LNCAP (cell line): ENCODE measurements around the gene KRT6B.

Experiments used
- TF ChIP-seq, protein P1 (sequence below): fragments of 450-650 bp; IDR thresholded peaks from 2 replicates; pipeline ENCODE4 v1.5.1; 2017; ENCODE audit warnings: mild to moderate bottlenecking

KRT6B gene

DNA sequence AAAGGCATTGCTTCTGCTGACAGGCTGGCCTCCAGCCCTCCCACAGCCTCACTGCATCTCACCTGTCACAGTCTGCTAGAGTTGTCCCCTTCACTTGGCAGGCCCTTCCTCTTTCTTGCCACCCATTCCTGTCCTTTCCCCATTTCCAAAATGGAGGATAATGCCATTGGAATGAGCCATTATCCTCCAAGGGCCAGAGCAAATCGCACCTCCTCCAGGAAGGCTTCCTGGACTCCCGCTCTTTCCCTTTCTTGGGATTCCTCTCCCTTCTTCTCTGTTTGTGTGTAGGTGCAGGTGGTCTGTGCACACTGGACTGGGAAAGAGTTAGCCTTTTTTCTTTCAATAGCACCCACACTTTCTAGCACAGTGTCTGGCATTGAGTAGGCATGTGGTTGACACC lies 49.6 kb downstream of the KRT6B start:
- TF ChIP-seq, protein P1, sequence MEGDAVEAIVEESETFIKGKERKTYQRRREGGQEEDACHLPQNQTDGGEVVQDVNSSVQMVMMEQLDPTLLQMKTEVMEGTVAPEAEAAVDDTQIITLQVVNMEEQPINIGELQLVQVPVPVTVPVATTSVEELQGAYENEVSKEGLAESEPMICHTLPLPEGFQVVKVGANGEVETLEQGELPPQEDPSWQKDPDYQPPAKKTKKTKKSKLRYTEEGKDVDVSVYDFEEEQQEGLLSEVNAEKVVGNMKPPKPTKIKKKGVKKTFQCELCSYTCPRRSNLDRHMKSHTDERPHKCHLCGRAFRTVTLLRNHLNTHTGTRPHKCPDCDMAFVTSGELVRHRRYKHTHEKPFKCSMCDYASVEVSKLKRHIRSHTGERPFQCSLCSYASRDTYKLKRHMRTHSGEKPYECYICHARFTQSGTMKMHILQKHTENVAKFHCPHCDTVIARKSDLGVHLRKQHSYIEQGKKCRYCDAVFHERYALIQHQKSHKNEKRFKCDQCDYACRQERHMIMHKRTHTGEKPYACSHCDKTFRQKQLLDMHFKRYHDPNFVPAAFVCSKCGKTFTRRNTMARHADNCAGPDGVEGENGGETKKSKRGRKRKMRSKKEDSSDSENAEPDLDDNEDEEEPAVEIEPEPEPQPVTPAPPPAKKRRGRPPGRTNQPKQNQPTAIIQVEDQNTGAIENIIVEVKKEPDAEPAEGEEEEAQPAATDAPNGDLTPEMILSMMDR, result no peak

DNA sequence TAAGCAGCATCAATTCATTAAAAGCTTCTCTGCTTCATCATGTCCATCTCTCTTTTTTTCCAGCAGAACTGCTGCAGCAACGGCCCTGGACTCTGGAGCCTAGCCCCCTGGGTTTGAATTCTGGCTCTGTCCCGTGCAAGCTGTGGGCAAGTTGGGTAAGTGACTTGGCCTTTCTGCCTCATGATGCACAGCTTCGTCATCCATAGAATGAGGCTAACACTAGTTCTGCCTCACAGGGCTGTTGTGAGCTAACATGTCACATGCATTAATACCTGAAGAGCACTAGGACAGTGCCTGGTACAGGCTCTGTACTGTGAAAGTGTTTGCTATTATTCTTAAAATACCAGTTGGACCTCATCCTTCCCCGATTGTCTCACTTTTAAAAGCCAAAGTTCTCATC lies 50.0 kb downstream of the KRT6B start:
- TF ChIP-seq, protein P1, result no peak

DNA sequence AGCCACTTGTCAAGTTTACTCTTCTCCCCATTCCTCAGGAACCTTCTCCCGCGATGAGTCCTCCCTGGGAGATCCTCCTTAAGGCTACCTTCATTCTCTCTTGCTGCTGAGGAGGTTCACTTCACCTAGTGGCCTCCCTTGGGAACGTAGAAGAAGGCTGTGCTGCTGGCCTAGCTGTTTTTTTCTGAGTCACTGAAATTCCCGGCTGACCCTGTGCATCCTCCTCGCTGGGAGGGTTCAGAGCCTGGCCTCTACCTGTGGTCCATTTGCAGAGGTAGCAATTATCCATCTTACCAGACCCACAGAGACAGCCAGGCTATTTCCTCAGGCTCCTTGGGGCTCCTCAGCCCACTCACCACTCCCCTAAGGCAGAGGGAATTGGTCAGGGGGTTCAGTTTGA lies 50.4 kb downstream of the KRT6B start:
- TF ChIP-seq, protein P1, result no peak

- TF ChIP-seq, protein P1, result no peak
These were observed 51.0 kb downstream of the KRT6B start for GRCh38 chr12:52400906-52401305.

GRCh38 chr12:52399756-52400155 lies 52.2 kb downstream of the KRT6B start:
- TF ChIP-seq, protein P1, result no peak

DNA sequence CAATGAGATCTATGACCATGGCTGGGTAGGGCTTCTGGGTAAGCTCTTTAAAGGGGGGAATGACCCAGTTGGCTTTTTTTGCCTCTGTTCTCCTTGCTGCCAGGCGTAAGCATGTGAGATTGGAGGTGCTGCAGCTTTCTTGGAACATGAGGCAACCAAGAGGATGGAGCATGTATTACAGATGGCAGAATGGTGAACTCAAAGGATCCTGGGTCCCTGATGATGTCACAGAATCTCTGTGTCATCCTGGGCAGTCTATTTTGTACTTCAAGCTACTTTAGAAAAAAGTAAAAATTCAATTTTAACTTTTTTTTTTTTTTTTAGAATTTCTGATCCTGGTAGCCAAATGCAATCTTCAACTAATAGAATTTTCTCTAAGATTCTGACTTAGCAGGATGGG lies 53.8 kb downstream of the KRT6B start:
- TF ChIP-seq, protein P1, result no peak

- TF ChIP-seq, protein P1, result no peak
These were observed 55.3 kb downstream of the KRT6B start for GRCh38 chr12:52396656-52397055.
